HG03378 (cell line): ENCODE measurements around the gene CA9.
"Not testable (repeated sequence)": the region's sequence is repeated elsewhere in the genome, so short reads cannot be mapped to it uniquely, and the experiment has no call there.

Experiments
- ATAC-seq: cut with Tn5 transposase; IDR thresholded peaks from one replicate; pipeline ENCODE4 v1.9.1; 2021; ENCODE audit warnings: mild to moderate bottlenecking, moderate library complexity; ENCODE audit not compliant: unreplicated experiment

Gene CA9

DNA sequence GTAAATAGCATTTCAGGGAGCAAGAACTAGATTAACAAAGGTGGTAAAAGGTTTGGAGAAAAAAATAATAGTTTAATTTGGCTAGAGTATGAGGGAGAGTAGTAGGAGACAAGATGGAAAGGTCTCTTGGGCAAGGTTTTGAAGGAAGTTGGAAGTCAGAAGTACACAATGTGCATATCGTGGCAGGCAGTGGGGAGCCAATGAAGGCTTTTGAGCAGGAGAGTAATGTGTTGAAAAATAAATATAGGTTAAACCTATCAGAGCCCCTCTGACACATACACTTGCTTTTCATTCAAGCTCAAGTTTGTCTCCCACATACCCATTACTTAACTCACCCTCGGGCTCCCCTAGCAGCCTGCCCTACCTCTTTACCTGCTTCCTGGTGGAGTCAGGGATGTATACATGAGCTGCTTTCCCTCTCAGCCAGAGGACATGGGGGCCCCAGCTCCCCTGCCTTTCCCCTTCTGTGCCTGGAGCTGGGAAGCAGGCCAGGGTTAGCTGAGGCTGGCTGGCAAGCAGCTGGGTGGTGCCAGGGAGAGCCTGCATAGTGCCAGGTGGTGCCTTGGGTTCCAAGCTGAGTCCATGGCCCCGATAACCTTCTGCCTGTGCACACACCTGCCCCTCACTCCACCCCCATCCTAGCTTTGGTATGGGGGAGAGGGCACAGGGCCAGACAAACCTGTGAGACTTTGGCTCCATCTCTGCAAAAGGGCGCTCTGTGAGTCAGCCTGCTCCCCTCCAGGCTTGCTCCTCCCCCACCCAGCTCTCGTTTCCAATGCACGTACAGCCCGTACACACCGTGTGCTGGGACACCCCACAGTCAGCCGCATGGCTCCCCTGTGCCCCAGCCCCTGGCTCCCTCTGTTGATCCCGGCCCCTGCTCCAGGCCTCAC is at the start of gene CA9:
TSS of gene CA9 (plus strand) at position 797 of the 893 bp plus-strand sequence. CDS start at position 829, 32 bp downstream.
- ATAC-seq, result no peak

DNA sequence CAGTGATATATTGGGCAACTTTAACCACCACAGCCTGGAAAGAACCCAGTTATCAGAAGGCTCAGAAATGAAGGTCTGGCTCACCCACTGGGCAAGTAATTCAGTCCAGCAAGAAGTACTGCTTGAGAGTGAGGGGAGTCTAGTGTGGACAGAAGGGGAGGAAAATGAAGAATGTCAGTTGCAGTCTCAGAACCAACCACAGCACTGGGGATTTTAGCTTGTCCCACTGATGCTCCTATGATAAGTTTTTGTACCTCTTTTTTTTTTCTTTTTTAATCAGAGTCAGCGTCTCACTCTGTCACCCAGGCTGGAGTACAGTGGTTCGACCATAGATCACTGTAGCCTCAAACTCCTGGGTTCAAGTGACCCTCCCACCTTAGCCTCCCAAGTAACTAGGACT is 46.2 kb upstream of the CA9 start:
- no peak for ATAC-seq

DNA sequence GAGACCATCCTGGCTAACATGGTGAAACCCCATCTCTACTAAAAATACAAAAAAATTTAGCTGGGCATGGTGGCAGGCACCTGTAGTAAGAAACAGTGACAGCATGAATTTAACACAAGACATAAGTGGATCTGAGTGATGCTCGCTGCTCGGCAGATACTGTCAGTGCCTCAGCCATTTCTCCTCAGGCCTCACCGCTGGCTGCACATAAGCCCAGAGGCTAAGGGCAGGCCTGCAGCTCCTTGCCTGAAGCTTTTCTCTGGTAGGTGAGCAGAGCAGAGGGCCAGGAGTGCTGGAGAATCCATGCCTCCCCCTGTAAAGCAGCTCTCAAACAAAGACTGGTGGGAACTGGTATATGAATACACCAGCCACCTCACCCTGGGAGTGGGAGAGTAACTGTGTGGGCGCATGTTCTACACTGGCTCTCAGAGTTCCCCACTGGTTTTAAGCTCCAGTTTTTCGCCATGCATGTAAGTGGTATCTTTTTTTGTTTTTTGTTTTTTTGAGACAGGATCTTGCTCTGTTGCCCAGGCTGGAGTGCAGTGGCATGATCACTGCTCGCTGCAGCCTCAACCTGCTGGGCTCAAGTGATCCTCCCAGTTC is 45.2 kb upstream of the CA9 start:
- ATAC-seq, result no peak

DNA sequence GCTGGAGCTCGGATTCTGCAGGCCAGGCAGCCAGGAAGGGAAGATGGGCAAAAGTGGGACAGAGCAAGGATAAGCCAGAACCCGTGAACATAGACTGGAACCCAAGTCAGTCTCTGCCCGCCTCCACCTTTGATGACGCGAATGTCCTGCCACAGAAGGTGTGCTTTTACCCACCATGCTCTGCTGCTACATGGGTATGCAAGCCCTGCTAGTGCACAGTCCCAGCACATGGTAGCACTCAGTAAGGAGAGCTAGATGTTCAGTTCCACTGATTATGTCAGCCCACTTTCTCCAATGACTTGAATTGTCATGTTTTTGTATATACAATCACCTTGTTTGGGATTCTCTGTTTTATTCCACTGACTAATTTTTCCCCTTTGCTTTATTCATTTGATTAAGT is 44.1 kb upstream of the CA9 start:
- no peak for ATAC-seq

DNA sequence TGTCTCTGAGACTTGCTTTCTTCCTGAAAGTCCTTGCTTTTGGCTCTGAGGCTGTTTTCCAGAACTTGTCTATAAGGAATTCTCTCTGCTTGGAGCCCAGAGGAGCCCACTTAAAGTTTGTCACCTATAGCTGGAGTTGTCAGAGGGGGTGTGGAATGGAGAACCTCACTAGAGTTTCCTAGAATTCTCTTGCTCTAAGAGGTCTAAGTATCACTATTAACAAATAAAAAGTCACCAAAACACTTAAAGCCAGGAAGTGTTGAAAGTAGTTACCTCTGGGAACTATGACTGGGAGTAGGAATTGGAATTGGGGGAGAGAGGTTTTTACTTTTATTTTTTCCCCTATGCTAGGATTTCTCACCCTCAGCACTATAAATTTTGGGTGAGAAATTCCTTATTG is 38.0 kb upstream of the CA9 start:
- ATAC-seq, result no peak

DNA sequence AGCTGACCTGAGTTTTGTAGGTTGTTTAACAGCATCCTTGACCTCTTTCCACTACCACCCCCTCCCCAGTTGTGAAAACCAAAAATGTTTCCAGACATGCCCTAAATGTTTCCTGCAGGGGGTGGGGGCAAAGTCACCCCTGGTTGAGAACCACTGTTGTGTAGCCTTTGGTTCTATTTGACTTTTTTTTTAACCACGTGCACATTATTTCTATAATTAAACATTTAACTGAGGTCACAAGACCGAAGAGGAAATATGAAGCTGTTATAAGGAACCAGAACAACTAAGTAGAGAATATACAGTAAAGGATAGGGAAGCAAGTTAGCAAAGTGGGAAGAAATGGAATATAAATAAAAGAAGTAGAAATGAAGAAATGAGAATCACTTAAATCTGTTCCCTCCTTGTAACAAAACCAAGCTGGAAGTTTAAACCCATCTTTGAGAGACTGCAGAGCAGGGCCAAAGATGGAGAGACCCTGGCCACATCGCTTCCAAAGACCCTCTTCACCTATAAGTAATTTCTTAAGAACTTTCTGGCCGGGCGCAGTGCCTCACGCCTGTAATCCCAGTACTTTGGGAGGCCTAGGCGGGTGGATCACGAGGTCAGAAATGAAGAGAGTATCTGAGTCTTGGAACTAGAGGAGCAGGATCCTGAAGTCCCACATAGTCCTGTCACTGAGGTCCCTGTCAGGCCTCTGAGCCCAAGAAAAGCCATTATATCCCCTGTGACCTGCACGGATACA is 37.4 kb upstream of the CA9 start:
- no peak for ATAC-seq

DNA sequence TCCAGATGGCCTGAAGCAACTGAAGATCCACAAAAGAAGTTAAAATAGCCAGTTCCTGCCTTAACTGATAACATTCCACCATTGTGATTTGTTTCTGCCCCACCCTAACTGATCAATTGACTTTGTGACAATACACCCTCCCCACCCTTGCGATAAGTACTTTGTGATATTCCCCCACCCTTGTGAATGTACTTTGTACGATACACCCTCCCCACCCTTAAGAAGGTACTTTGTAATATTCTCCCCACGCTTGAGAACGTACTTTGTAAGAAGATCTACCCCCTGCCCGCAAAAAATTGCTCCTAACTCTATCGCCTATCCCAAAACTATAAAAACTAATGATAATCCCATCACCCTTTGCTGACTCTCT is 36.9 kb upstream of the CA9 start:
- not testable (repeated sequence) for ATAC-seq

DNA sequence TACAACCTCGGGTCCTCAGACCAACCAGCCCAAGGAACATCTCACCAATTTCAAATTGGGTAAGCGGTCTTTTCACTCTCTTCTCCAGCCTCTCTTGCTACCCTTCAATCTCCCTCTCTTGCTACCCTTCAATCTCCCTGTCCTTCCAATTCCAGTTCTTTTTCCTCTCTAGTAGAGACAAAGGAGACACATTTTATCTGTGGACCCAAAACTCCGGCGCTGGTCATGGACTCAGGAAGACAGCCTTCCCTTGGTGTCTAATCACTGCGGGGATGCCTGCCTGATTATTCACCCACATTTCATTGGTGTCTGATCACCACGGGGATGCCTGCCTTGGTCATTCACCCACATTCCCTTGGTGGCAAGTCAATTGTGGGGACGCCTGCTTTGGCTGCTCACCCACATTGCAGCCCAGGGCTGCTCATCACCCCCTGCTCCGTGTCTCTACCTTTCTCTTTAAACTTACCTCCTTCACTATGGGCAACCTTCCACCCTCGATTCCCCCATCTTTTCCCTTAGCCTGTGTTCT is 36.2 kb upstream of the CA9 start:
- ATAC-seq, result not testable (repeated sequence)

DNA sequence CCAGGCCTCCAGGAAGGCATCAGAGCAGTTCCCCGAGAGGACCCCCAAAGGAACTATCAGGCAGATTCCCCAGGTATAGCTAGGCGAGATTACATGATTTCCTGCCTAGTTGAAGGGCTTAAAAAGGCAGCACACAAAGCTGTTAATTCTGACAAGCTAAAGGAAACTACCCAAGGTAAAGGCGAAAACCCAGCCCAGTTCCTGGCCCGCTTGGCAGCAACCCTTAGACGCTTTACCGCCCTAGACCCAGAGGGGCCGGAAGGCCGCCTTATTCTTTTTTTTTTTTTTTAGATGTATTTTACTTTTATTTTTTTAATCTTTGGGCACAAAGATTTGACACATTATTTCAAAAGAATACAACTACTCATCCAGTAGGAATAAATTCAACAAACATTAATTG is 35.0 kb upstream of the CA9 start:
- not testable (repeated sequence) for ATAC-seq

DNA sequence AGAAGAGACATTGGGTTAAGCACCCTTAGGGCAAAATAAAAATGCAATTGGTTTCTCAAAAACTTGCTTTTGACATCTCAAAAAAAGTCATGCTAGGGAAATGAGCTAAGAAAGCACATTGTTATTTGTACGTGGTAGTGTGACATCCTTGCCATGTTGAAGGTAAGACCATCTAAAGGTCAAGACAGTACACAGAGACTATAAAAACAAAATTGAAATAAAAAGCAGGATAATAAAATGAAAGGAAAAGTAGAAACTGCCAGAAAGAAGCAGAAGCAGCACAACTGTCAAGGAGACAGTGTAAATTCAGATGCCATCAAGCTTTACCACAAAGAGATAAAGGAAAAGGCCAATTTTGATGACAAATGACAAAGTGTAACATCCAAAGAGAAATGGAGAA is 34.5 kb upstream of the CA9 start:
- not testable (repeated sequence) for ATAC-seq

DNA sequence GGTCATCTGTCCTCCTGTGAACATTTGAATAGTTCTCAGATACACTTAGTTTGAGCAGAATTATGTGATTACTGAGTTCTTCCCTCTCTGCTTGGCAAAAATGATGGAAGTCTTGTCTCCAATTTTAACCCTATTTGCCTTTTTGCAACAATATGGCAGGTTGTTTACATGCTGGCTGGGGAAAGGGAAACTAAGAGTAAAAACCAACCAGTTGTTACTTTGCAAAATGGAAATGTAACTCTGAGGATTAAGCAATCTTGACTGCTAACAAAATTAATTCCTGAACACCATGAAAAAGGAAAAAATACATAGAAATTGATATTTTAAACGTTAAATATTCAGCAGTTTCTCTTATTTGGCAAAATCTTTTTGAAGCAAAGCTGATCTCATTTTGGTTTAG is 34.1 kb upstream of the CA9 start:
- ATAC-seq, result no peak

DNA sequence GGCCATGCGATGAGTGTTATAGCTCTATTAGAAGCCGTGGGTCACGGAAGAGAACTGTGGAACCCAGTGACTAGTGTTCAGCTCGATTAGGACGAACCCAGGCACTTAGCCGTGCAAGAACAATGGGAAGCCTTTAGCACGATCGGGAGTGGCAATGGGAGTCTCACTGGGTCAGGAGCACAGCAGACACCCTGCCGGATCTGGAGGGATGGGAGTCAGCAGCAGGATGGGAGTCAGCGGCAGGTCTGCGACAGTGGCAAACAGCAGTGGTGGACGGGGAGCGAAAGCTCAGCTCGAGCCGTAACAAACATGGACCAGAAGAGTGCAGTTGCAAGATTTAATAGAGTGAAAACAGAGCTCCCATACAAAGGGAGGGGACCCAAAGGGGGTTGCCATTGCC is 33.3 kb upstream of the CA9 start:
- not testable (repeated sequence) for ATAC-seq

DNA sequence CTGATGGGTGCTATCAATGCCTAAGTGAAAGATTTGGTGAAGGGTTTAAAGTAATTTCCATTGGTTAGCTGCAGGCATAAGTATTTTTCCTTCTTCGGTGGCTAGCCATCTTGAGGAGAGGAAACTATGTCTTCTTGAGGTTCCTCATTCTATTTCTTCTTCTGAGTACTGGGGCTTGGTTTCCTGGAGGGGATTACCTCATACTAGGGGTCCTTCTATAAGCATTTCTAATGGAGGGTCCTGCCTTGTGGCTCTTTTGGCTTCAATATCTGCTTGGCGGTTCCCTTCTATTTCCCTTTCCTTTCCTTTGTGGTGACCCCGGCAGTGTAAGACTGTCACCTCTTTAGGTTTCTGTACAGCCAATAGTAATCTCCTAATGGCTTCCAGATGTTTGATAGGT is 32.2 kb upstream of the CA9 start:
- not testable (repeated sequence) for ATAC-seq

DNA sequence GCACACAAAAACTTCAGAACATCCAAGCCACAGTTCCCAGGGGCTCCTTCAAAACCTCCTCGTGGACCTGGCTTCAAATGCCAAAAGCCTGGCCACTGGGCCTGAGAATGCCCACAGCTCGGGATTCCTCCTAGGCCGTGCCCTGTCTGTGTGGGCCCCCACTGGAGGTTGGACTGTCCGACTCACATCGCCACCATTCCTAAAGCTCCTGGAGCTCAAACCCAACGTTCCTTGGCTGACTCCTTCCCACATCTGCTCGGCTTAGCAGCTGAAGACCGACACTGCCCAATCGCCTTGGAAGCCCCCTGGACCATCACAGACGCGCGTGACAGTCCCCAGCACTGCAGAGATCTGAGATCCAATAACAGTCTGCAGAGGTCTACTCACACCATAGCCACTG is 30.7 kb upstream of the CA9 start:
- ATAC-seq, result no peak

DNA sequence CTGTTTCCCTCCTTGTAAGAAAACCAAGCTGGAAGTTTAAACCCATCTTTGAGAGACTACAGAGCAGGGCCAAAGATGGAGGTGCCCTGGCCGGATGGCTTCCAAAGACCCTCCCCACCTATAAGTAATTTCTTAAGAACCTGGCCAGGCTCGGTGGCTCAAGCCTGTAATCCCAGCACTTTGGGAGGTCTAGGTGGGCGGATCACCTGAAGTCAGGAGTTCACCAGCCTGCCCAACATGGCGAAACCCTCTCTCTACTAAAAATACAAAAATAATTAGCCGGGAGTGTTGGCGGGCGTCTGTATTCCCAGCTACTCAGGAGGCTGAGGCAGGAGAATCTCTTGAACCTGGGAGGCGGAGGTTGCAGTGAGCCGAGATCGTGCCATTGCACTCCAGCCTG is 28.0 kb upstream of the CA9 start:
- ATAC-seq, result not testable (repeated sequence)

DNA sequence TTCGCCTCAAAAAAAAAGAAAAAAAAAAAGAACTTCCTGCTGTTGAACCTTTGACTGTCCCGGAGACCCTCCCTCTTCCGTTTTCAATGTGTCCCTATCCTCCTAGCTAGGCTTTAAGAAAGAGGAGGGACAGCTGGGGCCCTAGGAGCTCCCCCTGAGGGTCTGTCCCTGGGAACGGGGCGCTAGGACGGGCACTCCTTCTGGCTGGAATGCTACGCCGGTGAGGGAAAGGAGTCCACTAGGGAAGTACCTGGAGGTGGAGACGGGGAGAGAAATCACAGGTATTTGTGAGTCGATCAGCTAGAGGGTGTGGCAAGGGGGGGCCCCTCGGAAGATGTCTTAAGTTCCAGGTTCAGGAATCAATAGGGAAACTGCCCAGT is 27.6 kb upstream of the CA9 start:
- ATAC-seq, result no peak

DNA sequence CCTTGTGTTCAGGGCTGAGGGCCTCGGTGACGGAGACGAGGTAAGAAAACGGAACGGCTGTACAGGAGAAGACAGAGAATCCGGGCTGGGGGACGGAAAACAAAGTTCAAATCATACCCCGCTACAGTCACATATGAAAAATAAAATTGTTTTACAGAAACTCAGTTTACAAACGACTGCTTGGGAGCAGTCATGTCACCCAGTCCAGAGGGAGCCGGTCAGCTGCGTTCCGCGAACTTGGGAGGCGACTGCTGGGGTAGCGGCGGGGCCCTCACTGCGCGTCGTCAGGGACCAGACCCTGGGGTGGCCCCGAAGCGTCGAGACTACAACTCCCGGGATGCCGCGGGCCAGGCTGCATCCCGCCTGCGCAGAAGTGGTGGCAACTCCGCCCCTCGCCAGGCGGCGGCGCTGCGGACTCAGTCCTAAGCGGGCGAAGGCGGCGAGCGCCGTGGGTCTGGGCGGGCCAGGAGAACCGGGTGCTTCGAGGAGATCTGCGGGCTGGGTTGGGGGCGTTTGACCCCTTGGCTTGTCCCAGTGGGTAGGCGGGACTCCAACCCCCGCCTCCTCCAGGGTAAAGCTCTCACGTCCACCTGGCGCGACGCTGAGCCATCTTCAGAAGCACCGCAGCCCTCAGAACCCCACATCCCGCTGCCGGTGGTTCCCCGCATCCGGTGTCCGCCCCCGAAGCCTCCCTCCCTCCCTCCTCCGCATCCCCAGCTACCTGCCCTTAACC is 27.0 kb upstream of the CA9 start:
- ATAC-seq, result peak; percentile 77

DNA sequence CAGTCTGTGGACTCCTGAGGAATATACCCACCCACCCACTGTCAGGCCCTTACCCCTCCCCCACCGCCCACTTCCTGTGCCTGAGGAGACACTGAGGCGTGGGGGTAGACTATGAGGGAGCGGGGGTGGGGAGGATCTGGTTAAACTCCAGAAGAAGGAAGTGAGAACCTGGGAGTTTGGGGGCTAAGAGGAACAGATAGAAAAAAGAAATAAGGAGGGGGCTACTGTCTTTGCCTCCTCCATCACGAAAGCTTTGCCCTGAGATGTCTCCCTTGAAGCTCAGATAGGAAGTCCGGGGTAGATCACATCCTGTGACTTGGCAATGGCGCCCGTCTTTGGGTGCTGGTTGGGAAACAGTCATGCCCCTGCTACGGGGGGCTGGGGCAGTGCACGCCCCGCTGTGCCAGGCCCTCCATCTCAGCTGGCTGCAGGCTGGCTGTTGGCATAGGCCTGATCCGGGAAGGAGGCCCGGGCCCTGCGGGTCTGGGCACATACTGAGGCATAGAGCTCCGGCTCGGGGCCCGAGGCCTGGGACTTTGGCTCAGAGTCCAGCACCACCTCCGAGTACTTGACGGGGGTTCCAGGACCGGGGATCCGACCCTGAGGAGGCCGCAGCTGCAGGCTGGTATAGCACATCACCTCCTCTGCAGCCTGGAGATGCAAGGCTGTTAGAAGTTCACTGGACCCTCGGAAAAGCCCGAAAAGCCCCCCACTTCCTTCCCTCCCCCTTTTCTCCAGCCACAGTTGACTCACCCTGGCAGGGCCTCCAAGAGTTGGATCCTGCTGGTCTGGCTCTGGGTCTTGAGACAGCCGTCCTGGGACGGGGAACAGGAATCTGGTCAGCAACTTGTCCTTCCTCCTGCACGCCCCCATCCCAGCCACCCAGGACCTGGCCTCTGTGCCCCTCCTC is 24.0 kb upstream of the CA9 start:
- ATAC-seq, result no peak

DNA sequence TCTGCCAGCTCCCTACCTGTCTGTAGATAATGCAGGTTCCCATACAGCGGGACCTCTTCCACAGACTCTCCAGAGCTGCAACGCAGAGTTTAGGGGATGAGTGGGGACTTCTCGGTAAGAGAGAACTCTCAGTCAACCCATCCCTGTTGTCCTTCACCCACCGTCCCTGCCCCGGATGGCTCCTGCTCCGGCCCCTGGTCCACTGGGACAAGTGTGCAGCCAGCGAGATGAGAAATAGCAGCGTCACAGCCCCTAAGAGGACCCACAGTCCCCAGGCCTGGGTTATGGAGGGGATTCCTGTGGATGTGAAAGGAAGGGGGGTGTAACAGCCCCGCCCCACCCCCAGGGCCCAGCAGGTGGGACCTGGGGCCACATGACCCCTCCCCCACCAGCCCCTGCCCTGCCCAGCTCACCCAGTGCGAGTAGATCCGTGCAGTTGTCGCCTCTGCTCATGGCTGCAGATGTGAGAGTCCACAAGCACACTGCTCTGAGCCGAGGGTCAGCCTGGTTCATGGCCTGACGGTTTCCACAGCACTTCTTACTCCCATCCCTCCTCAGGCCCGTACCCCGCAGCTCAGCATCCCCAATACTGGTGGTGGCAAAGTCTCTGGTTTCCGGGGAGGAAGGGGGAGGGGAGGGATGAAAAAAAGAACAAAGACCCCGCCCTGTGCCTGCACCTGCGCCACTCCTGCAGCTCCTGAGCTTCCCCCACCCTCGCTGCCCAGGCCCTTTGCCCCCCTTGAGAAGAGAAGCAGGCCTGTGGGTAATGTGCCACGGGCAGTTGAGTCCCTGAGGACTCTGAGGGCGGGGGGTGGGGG is 23.2 kb upstream of the CA9 start, which contains the start of gene SIT1:
TSS of gene SIT1 (minus strand) at position 591 of the 818 bp plus-strand sequence. CDS start at position 513, 78 bp downstream.
- ATAC-seq, result no peak
